ENCODE data around the gene C1QTNF6.

Gene C1QTNF6

DNA sequence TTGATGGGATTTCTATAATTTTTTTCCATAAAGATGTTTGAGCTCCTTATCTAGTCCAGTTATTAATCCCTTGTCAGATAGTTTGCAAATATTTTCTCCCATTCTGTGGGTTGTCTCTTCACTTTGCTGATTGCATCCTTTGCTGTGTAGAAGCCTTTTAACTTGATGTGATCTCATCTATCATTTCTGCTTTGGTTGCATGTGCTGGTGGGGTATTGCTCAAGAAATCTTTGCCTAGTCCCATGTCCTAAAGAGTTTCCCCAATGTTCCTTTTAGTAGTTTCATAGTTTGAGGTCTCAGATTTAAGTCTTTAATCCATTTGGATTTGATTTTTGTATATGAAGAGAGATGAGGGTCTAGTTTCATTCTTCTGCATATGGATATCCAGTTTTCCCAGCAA is 36.6 kb downstream of the C1QTNF6 start:
- ATAC-seq, result no peak

DNA sequence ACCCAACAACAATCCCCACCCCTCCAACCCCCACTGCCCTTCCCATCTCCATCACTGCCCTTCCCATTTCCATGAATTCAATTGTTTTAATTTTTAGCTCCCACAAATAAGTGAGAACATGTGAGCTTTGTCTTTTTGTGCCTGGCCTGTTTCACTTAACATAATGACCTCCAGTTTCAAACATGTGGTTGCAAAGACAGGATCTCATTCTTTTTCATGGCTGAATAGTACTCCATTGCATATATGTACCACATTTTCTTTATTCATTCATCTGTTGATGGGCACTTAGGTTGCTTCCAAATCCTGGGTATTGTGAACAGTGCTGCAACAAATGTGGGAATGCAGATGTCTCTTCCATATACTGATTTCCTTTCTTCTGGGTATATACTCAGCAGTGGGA is 37.3 kb downstream of the C1QTNF6 start:
- TF ChIP-seq ZNF8 (CRISPR knock-in tag; IDR thresholded peaks at IDR 0.05), result peak; percentile 95
- TF ChIP-seq, protein P1, sequence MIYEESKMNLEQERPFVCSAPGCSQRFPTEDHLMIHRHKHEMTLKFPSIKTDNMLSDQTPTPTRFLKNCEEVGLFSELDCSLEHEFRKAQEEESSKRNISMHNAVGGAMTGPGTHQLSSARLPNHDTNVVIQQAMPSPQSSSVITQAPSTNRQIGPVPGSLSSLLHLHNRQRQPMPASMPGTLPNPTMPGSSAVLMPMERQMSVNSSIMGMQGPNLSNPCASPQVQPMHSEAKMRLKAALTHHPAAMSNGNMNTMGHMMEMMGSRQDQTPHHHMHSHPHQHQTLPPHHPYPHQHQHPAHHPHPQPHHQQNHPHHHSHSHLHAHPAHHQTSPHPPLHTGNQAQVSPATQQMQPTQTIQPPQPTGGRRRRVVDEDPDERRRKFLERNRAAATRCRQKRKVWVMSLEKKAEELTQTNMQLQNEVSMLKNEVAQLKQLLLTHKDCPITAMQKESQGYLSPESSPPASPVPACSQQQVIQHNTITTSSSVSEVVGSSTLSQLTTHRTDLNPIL (CRISPR knock-in tag; IDR thresholded peaks at IDR 0.05; ENCODE audit: low read depth), result no peak
- ATAC-seq, result no peak

More for the DNA sequence above, 36.6 kb downstream of the C1QTNF6 start:
- TF ChIP-seq ZFP30 (CRISPR knock-in tag; IDR thresholded peaks at IDR 0.05) (no peak), RARB (CRISPR knock-in tag; IDR thresholded peaks at IDR 0.05) (no peak), GLIS3 (CRISPR knock-in tag; IDR thresholded peaks at IDR 0.05) (no peak), ZNF8 (CRISPR knock-in tag; IDR thresholded peaks at IDR 0.05) (no peak), ZC3H10 (CRISPR knock-in tag; IDR thresholded peaks at IDR 0.05) (no peak), ZNF70 (CRISPR knock-in tag; IDR thresholded peaks at IDR 0.05) (no peak), TOX (CRISPR knock-in tag; IDR thresholded peaks at IDR 0.05; ENCODE audit: borderline replicate concordance) (no peak), OSR1 (CRISPR knock-in tag; IDR thresholded peaks at IDR 0.05) (no peak)

DNA sequence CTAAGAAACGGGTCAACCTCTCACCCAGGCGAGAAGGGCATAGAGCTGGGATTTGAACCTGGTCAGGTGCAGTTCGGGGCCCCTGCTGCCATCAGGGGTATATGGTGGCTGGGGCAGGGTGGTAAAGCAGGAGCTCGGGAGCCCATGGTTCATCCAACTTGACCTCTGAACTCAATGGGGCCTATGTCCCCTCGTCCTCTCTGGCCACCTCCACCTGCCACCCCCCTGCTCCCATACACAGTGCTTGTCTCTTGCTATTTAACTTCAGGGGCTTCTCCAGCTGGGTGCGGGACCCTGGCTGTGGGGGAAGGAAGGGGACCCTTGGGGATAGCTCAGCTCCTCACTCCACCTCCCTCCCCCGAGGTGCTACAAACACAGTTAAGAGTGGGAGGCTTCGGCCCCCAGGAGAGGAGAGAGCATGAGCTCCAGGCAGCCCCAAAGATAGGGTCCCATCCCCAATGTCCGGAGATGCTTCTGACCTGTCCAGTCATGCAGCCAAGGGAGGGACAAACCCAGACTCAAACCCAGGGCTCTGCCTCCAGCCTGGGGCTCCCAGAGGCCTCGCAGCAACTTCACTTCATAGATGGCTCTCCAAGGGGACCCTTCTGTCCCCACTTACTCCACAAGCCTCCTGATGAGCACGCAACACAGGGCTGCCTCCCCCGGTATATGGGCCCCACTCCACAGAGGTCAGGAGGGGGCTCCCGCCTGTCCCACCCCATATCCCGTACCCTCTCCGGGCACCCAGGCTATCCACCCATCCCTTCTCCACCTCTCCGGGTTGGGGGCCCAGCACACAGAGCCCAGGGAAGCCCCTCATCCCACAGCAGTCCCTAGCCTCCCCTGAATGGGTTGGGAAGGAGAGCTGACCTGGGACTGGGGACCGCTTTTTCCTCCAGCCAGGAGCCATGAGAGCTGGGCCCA is 39.0 kb downstream of the C1QTNF6 start:
- no peak for ATAC-seq
- TF ChIP-seq ZC3H10 (CRISPR knock-in tag; IDR thresholded peaks at IDR 0.05) (no peak), ISL1 (CRISPR knock-in tag; IDR thresholded peaks at IDR 0.05) (no peak), GLIS3 (CRISPR knock-in tag; IDR thresholded peaks at IDR 0.05) (no peak), ZNF565 (CRISPR knock-in tag; conservative IDR thresholded peaks at IDR 0.05; ENCODE audit: low read depth) (no peak), BACH2 (CRISPR knock-in tag; IDR thresholded peaks at IDR 0.05; ENCODE audit: borderline replicate concordance) (no peak), ZFP30 (CRISPR knock-in tag; IDR thresholded peaks at IDR 0.05) (no peak), ZFP3 (CRISPR knock-in tag; IDR thresholded peaks at IDR 0.05) (no peak)
- TF ChIP-seq, protein P2, sequence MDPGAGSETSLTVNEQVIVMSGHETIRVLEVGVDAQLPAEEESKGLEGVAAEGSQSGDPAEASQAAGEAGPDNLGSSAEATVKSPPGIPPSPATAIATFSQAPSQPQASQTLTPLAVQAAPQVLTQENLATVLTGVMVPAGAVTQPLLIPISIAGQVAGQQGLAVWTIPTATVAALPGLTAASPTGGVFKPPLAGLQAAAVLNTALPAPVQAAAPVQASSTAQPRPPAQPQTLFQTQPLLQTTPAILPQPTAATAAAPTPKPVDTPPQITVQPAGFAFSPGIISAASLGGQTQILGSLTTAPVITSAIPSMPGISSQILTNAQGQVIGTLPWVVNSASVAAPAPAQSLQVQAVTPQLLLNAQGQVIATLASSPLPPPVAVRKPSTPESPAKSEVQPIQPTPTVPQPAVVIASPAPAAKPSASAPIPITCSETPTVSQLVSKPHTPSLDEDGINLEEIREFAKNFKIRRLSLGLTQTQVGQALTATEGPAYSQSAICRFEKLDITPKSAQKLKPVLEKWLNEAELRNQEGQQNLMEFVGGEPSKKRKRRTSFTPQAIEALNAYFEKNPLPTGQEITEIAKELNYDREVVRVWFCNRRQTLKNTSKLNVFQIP (CRISPR knock-in tag; IDR thresholded peaks at IDR 0.05; ENCODE audit: borderline replicate concordance, low read depth), result no peak
- TF ChIP-seq, protein P3, sequence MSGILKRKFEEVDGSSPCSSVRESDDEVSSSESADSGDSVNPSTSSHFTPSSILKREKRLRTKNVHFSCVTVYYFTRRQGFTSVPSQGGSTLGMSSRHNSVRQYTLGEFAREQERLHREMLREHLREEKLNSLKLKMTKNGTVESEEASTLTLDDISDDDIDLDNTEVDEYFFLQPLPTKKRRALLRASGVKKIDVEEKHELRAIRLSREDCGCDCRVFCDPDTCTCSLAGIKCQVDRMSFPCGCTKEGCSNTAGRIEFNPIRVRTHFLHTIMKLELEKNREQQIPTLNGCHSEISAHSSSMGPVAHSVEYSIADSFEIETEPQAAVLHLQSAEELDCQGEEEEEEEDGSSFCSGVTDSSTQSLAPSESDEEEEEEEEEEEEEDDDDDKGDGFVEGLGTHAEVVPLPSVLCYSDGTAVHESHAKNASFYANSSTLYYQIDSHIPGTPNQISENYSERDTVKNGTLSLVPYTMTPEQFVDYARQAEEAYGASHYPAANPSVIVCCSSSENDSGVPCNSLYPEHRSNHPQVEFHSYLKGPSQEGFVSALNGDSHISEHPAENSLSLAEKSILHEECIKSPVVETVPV (CRISPR knock-in tag; IDR thresholded peaks at IDR 0.05), result no peak

DNA sequence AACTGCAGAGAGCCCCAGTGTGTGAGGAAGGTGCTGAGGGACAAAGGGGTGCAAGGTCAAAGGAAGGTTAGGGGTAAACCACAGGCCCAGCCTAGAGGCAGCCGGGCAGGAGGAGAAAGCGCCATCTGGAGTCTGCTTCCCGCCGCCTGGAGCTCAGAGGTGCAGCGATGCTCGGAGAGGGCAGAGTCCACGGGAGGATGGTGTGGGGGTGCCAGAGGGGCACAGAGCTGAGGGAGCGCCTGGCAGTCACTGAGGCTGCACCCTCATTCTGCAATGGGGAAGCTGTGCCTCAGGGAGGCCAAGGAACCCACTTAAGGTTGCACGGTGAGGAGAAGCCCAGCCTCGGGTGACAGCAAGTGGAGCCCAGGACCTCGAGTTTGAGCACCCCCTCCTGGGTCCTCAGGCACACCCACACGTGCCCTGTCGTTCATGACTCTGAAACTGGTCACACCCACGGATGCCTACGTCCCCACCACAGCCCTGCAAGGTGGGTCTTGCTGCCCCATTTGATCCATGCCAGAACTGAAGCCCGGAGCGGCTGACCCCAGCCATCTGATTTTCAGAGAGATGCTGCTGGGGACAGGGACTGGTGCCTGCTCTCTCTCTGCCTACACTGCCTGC is 39.9 kb downstream of the C1QTNF6 start:
- ATAC-seq, result no peak
- TF ChIP-seq ZFP30 (CRISPR knock-in tag; IDR thresholded peaks at IDR 0.05), result no peak
- TF ChIP-seq, protein P3 (CRISPR knock-in tag; IDR thresholded peaks at IDR 0.05), result no peak
- TF ChIP-seq OSR1 (CRISPR knock-in tag; IDR thresholded peaks at IDR 0.05), result no peak
- no peak for TF ChIP-seq TCF4 (CRISPR knock-in tag; IDR thresholded peaks at IDR 0.05; ENCODE audit: borderline replicate concordance)
- TF ChIP-seq ZNF70 (CRISPR knock-in tag; IDR thresholded peaks at IDR 0.05), result no peak
- TF ChIP-seq BACH2 (CRISPR knock-in tag; IDR thresholded peaks at IDR 0.05; ENCODE audit: borderline replicate concordance), result no peak
- no peak for TF ChIP-seq ESRRG (CRISPR knock-in tag; IDR thresholded peaks at IDR 0.05)
- TF ChIP-seq ZNF565 (CRISPR knock-in tag; conservative IDR thresholded peaks at IDR 0.05; ENCODE audit: low read depth), result no peak
- TF ChIP-seq ZFP3 (CRISPR knock-in tag; IDR thresholded peaks at IDR 0.05), result no peak
- no peak for TF ChIP-seq ISL1 (CRISPR knock-in tag; IDR thresholded peaks at IDR 0.05)
- no peak for TF ChIP-seq ARNTL (CRISPR knock-in tag; IDR thresholded peaks at IDR 0.05; ENCODE audit: borderline replicate concordance, low read depth)
